ENCODE results near the gene C6orf15. TPM values are rescaled to one million over a fixed set of nuclear protein-coding genes. Genes with fewer than 3 reads are reported as not detected.

The C6orf15 gene
- polyA plus RNA-seq, 1 donor from 2014 or later, result not detected

DNA sequence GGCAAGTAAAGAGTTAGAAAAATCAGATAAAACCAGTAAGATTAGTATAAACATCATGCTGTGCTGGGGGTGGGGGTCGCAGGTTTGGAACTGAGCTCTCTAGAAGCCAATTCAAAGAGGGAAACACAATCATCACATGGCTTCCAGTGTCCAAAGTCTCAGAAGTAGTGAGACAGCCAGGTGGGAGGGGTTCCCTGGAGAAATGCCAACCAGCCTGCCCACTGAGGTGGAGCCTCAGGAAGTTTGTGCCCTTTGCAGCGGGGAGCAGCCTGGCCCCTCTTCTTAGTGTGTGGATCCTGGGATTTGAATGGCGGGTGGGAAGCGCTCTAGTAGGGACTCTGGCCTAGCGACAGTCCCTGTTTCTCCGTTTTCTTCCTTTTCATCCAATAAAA, 21.4 kb downstream of the C6orf15 start:
- Histone ChIP-seq H3K9me3 (ENCODE audit: low read length) (no peaks in the 10 kb centered on the region), H3K4me3 (ENCODE audit: low read length) (no peak overlapping the region), H3K4me2 (ENCODE audit: low read length) (no peak overlapping the region), H2AFZ (ENCODE audit: low read depth, low read length) (no peak overlapping the region), H3K9ac (ENCODE audit: low read length) (no peak overlapping the region), H3K27ac (ENCODE audit: low read length) (no peak overlapping the region), H3F3A (ENCODE audit: insufficient read depth, low read length, poor library complexity, severe bottlenecking) (no peaks in the 10 kb centered on the region), H3K36me3 (ENCODE audit: insufficient read depth, low read length) (no peaks in the 10 kb centered on the region), H4K20me1 (ENCODE audit: insufficient read depth) (no peaks in the 10 kb centered on the region), H3K27me3 (ENCODE audit: insufficient read depth, low read depth, low read length) (no peaks in the 10 kb centered on the region), H3K79me2 (replicated peaks; ENCODE audit: insufficient read depth, low read length) (no peaks in the 10 kb centered on the region), H3K9me2 (ENCODE audit: insufficient read depth, low read length) (no peaks in the 10 kb centered on the region)
- TF ChIP-seq RAD21 (conservative IDR thresholded peaks at IDR 0.05) (no peak), TAF1 (IDR thresholded peaks at IDR 0.05; ENCODE audit: low read depth) (no peak), EP300 (conservative IDR thresholded peaks at IDR 0.05; ENCODE audit: poor library complexity, severe bottlenecking) (no peak), MXI1 (conservative IDR thresholded peaks at IDR 0.05; ENCODE audit: poor library complexity, severe bottlenecking) (no peak), SMC3 (conservative IDR thresholded peaks at IDR 0.05; ENCODE audit: poor library complexity) (no peak), EZH2 (IDR thresholded peaks at IDR 0.05; ENCODE audit: borderline replicate concordance, insufficient read depth, low read length, poor library complexity, severe bottlenecking) (no peak), POLR2AphosphoS5 (IDR thresholded peaks at IDR 0.05) (no peak)
- TF ChIP-seq, protein P1, sequence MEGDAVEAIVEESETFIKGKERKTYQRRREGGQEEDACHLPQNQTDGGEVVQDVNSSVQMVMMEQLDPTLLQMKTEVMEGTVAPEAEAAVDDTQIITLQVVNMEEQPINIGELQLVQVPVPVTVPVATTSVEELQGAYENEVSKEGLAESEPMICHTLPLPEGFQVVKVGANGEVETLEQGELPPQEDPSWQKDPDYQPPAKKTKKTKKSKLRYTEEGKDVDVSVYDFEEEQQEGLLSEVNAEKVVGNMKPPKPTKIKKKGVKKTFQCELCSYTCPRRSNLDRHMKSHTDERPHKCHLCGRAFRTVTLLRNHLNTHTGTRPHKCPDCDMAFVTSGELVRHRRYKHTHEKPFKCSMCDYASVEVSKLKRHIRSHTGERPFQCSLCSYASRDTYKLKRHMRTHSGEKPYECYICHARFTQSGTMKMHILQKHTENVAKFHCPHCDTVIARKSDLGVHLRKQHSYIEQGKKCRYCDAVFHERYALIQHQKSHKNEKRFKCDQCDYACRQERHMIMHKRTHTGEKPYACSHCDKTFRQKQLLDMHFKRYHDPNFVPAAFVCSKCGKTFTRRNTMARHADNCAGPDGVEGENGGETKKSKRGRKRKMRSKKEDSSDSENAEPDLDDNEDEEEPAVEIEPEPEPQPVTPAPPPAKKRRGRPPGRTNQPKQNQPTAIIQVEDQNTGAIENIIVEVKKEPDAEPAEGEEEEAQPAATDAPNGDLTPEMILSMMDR (IDR thresholded peaks at IDR 0.05; ENCODE audit: poor library complexity, severe bottlenecking), result no peak
- TF ChIP-seq, protein P2, sequence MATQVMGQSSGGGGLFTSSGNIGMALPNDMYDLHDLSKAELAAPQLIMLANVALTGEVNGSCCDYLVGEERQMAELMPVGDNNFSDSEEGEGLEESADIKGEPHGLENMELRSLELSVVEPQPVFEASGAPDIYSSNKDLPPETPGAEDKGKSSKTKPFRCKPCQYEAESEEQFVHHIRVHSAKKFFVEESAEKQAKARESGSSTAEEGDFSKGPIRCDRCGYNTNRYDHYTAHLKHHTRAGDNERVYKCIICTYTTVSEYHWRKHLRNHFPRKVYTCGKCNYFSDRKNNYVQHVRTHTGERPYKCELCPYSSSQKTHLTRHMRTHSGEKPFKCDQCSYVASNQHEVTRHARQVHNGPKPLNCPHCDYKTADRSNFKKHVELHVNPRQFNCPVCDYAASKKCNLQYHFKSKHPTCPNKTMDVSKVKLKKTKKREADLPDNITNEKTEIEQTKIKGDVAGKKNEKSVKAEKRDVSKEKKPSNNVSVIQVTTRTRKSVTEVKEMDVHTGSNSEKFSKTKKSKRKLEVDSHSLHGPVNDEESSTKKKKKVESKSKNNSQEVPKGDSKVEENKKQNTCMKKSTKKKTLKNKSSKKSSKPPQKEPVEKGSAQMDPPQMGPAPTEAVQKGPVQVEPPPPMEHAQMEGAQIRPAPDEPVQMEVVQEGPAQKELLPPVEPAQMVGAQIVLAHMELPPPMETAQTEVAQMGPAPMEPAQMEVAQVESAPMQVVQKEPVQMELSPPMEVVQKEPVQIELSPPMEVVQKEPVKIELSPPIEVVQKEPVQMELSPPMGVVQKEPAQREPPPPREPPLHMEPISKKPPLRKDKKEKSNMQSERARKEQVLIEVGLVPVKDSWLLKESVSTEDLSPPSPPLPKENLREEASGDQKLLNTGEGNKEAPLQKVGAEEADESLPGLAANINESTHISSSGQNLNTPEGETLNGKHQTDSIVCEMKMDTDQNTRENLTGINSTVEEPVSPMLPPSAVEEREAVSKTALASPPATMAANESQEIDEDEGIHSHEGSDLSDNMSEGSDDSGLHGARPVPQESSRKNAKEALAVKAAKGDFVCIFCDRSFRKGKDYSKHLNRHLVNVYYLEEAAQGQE (IDR thresholded peaks at IDR 0.05; ENCODE audit: borderline replicate concordance), result no peak

DNA sequence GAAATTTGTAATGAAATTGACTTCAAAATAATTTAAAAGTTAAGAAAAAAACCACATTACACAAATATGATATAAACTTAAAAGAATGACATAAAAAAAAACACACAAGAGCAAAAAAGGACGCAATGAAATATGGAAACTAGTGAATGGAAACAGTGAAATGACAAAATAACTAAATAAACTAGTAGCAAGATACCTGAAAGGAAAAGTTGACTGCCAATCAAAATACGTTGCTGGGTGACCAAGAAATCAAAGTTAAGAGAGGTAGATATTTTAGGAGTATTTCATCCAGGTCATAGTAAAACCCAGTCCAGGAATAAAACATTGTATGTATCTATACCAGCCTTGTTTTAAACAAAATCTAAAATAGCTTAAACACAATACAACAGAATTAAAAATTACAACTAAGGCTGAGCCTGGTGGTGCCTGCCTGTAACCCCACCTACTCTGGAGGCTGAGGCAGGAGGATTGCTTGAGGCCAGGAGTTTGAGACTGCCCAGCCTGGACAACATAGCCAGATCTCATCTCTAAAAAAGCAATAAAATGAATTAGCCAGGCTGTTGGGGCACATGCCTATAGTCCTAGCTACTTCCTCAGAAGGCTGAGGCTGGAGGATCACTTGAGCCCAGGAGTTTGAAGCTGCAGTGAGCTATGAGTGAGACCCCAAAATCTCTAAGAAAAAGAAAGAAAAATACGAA, 22.0 kb downstream of the C6orf15 start:
- H3F3A ChIP-seq (ENCODE audit: insufficient read depth, low read length, poor library complexity, severe bottlenecking), result no peaks in the 10 kb centered on the region
- H3K9me2 ChIP-seq (ENCODE audit: insufficient read depth, low read length), result no peaks in the 10 kb centered on the region
- H3K27me3 ChIP-seq (ENCODE audit: insufficient read depth, low read depth, low read length), result no peaks in the 10 kb centered on the region
- H3K4me2 ChIP-seq (ENCODE audit: low read length), result no peak overlapping the region
- H3K9ac ChIP-seq (ENCODE audit: low read length), result no peak overlapping the region
- TF ChIP-seq EP300 (conservative IDR thresholded peaks at IDR 0.05; ENCODE audit: poor library complexity, severe bottlenecking) (no peak), EZH2 (IDR thresholded peaks at IDR 0.05; ENCODE audit: borderline replicate concordance, insufficient read depth, low read length, poor library complexity, severe bottlenecking) (no peak), TAF1 (IDR thresholded peaks at IDR 0.05; ENCODE audit: low read depth) (no peak), POLR2AphosphoS5 (IDR thresholded peaks at IDR 0.05) (no peak), MXI1 (conservative IDR thresholded peaks at IDR 0.05; ENCODE audit: poor library complexity, severe bottlenecking) (no peak), SMC3 (conservative IDR thresholded peaks at IDR 0.05; ENCODE audit: poor library complexity) (no peak), RAD21 (conservative IDR thresholded peaks at IDR 0.05) (no peak)
- TF ChIP-seq, protein P1 (IDR thresholded peaks at IDR 0.05; ENCODE audit: poor library complexity, severe bottlenecking), result no peak
- TF ChIP-seq, protein P2 (IDR thresholded peaks at IDR 0.05; ENCODE audit: borderline replicate concordance), result no peak
- no peaks in the 10 kb centered on the region for H3K36me3 ChIP-seq (ENCODE audit: insufficient read depth, low read length)
- no peak overlapping the region for H3K4me3 ChIP-seq (ENCODE audit: low read length)
- H2AFZ ChIP-seq (ENCODE audit: low read depth, low read length), result no peak overlapping the region
- H3K9me3 ChIP-seq (ENCODE audit: low read length), result no peaks in the 10 kb centered on the region
- no peaks in the 10 kb centered on the region for H4K20me1 ChIP-seq (ENCODE audit: insufficient read depth)
- H3K79me2 ChIP-seq (replicated peaks; ENCODE audit: insufficient read depth, low read length), result no peaks in the 10 kb centered on the region
- no peak overlapping the region for H3K27ac ChIP-seq (ENCODE audit: low read length)
